Measurements from ENCODE around the gene LEF1. TPM values are rescaled to one million over a fixed set of nuclear protein-coding genes. Genes with fewer than 3 reads are reported as not detected.

Gene LEF1
- total and polyA plus RNA-seq, 2 donors from 2014 or later, result 5.1 to 14.5 TPM

DNA sequence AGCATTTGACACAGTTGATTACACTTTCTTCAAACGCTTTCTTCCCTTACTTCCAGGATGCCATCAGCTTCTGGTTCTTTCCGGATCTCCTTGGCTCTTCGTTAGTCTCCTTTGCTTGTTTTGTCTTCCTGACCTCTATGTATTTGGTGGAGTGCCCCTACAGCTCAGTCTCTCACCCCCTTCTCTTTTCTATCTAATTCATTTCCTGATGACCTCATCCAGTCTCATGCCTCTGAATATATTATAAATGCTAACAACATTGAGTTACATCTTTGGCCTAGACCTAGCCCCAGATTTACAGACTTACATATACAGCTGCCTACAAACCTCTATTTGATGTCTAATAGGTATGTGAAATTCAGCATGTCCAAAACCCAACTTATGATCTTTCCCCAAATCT, 16.5 kb upstream of the LEF1 start:
- no peak for FAIRE-seq

GRCh38 chr4:108184453-108185049, 15.8 kb upstream of the LEF1 start:
- no peak overlapping the region for H3K9ac ChIP-seq (ENCODE audit: low read length in 3 of 3)
- no peak for TF ChIP-seq CTCF (IDR thresholded peaks at IDR 0.05; ENCODE audit: borderline replicate concordance, extremely low read depth, insufficient read depth)
- DNase-seq, result no peak
- no peak for FAIRE-seq
- intact Hi-C loops (cut with DNase I), result no loop called here
- no peak overlapping the region for H3K4me3 ChIP-seq (ENCODE audit: low read length in 3 of 3)
- no peaks in the 10 kb centered on the region for H3K9me3 ChIP-seq (ENCODE audit: control insufficient read depth in 2 of 3, insufficient read depth in 1 of 3, low read length in 3 of 3)
- no peaks in the 10 kb centered on the region for H3K36me3 ChIP-seq (ENCODE audit: control insufficient read depth in 2 of 3, insufficient read depth in 3 of 3, low read length in 3 of 3)
- no peaks in the 10 kb centered on the region for H3K4me1 ChIP-seq (ENCODE audit: control insufficient read depth in 2 of 3, insufficient read depth in 2 of 3, low read depth in 1 of 3, low read length in 3 of 3)
- H3K27me3 ChIP-seq (ENCODE audit: control insufficient read depth, insufficient read depth, low read length), result no peaks in the 10 kb centered on the region
- H3K27ac ChIP-seq (ENCODE audit: low read depth in 2 of 2, low read length in 2 of 2), result no peak overlapping the region

More for the DNA sequence above, 16.5 kb upstream of the LEF1 start:
- H3K9me3 ChIP-seq (ENCODE audit: control insufficient read depth in 2 of 3, insufficient read depth in 1 of 3, low read length in 3 of 3), result no peaks in the 10 kb centered on the region
- no peak for DNase-seq
- H3K9ac ChIP-seq (ENCODE audit: low read length in 3 of 3), result no peak overlapping the region
- H3K4me3 ChIP-seq (ENCODE audit: low read length in 3 of 3), result no peak overlapping the region
- no peaks in the 10 kb centered on the region for H3K36me3 ChIP-seq (ENCODE audit: control insufficient read depth in 2 of 3, insufficient read depth in 3 of 3, low read length in 3 of 3)
- no peaks in the 10 kb centered on the region for H3K4me1 ChIP-seq (ENCODE audit: control insufficient read depth in 2 of 3, insufficient read depth in 2 of 3, low read depth in 1 of 3, low read length in 3 of 3)
- TF ChIP-seq CTCF (IDR thresholded peaks at IDR 0.05; ENCODE audit: borderline replicate concordance, extremely low read depth, insufficient read depth), result no peak
- intact Hi-C loops (cut with DNase I), result no loop called here
- no peak overlapping the region for H3K27ac ChIP-seq (ENCODE audit: low read depth in 2 of 2, low read length in 2 of 2)
- H3K27me3 ChIP-seq (ENCODE audit: control insufficient read depth, insufficient read depth, low read length), result no peaks in the 10 kb centered on the region

DNA sequence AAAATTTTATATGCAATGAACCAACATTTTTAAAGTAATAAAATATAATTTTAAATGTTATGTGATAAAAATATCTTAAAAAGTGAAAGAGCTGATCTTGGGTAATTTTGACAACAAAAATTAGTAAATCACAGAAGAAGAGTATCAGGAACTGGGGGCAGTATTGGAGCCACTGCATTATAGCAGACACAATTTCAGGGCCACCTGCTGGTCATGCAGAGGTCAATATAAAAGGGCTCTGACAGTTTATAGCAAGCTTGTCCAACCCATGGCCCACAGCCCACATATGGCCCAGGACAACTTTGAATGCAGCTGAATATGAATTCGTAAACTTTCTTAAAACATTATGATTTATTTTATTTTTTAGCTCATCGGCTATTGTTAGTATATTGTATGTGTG, 13.0 kb upstream of the LEF1 start:
- intact Hi-C loops (cut with DNase I), result no loop called here
- no peak overlapping the region for H3K4me3 ChIP-seq (ENCODE audit: low read length in 3 of 3)
- no peaks in the 10 kb centered on the region for H3K27me3 ChIP-seq (ENCODE audit: control insufficient read depth, insufficient read depth, low read length)
- H3K9me3 ChIP-seq (ENCODE audit: control insufficient read depth in 2 of 3, insufficient read depth in 1 of 3, low read length in 3 of 3), result no peaks in the 10 kb centered on the region
- no peaks in the 10 kb centered on the region for H3K36me3 ChIP-seq (ENCODE audit: control insufficient read depth in 2 of 3, insufficient read depth in 3 of 3, low read length in 3 of 3)
- H3K9ac ChIP-seq (ENCODE audit: low read length in 3 of 3), result no peak overlapping the region
- H3K4me1 ChIP-seq (ENCODE audit: control insufficient read depth in 2 of 3, insufficient read depth in 2 of 3, low read depth in 1 of 3, low read length in 3 of 3), result no peaks in the 10 kb centered on the region
- no peak for TF ChIP-seq CTCF (IDR thresholded peaks at IDR 0.05; ENCODE audit: borderline replicate concordance, extremely low read depth, insufficient read depth)
- DNase-seq (no peak), FAIRE-seq (no peak)
- no peak overlapping the region for H3K27ac ChIP-seq (ENCODE audit: low read depth in 2 of 2, low read length in 2 of 2)

DNA sequence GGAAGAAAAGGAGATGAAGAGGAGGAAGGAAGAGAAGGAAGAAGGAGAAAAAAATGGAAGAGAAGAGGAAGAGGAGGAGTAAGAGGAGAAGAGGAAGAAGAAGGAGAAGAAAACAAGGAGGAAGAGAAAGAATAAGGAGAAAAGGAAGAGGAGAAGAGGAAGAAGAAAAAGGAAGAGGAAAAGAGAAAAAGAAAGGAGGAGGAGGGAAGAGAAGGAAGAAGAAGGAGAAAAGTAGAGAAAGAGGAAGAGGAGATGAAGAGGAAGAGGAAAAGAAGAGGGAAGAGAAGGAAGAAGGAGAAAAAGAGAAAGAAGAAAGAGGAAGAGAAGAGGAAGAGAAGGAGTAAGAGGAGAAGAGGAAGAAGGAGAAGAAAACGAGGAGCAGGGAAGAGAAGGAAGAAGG, 11.8 kb upstream of the LEF1 start:
- TF ChIP-seq CTCF (IDR thresholded peaks at IDR 0.05; ENCODE audit: borderline replicate concordance, extremely low read depth, insufficient read depth), result no peak
- Histone ChIP-seq H3K4me3 (ENCODE audit: low read length in 3 of 3) (no peak overlapping the region), H3K4me1 (ENCODE audit: control insufficient read depth in 2 of 3, insufficient read depth in 2 of 3, low read depth in 1 of 3, low read length in 3 of 3) (no peaks in the 10 kb centered on the region), H3K9ac (ENCODE audit: low read length in 3 of 3) (no peak overlapping the region), H3K27me3 (ENCODE audit: control insufficient read depth, insufficient read depth, low read length) (no peaks in the 10 kb centered on the region), H3K27ac (ENCODE audit: low read depth in 2 of 2, low read length in 2 of 2) (no peak overlapping the region), H3K36me3 (ENCODE audit: control insufficient read depth in 2 of 3, insufficient read depth in 3 of 3, low read length in 3 of 3) (no peaks in the 10 kb centered on the region), H3K9me3 (ENCODE audit: control insufficient read depth in 2 of 3, insufficient read depth in 1 of 3, low read length in 3 of 3) (no peaks in the 10 kb centered on the region)
- no peak for FAIRE-seq
- no peak for DNase-seq
- intact Hi-C loops (cut with DNase I), result no loop called here

Measured in kidney (tissue), 14 donors.